ENCODE data around the gene TCF7L1.

- no peak for TF ChIP-seq CTCF (IDR thresholded peaks at IDR 0.05; ENCODE audit: poor library complexity, severe bottlenecking)
- no peak for TF ChIP-seq EP300 (conservative IDR thresholded peaks at IDR 0.05; ENCODE audit: poor library complexity, severe bottlenecking)
- no peak for TF ChIP-seq RAD21 (conservative IDR thresholded peaks at IDR 0.05)
- TF ChIP-seq EZH2 (IDR thresholded peaks at IDR 0.05; ENCODE audit: borderline replicate concordance, insufficient read depth, low read length, poor library complexity, severe bottlenecking) = no peak
- TF ChIP-seq REST (IDR thresholded peaks at IDR 0.05; ENCODE audit: borderline replicate concordance) = no peak
- TF ChIP-seq SMC3 (conservative IDR thresholded peaks at IDR 0.05; ENCODE audit: poor library complexity) = no peak
Measured at GRCh38 chr2:85184990-85185389, 51.8 kb downstream of the TCF7L1 start.
